GM06990 (cell line): Measurements from ENCODE around the gene FBXO11.

Source experiments
- DNase-seq: peaks from one replicate; pipeline ENCODE4 v3.0.0-alpha.2; 2011; ENCODE audit not compliant: insufficient read length; ENCODE audit errors: extremely low read depth
- H3K27me3 ChIP-seq: replicated peaks from 2 replicates; pipeline ENCODE4 v1.6.0; 2011; ENCODE audit warnings: low read length; ENCODE audit not compliant: control insufficient read depth, insufficient read depth
- H3K36me3 ChIP-seq: 2 replicates; pipeline ENCODE4 v1.5.1; 2011; ENCODE audit warnings: low read length; ENCODE audit not compliant: control insufficient read depth, insufficient read depth
- H3K4me3 ChIP-seq: replicated peaks from 2 replicates; pipeline ENCODE4 v1.5.1; 2011; ENCODE audit warnings: low read depth, mild to moderate bottlenecking, control low read depth, low read length
- CTCF ChIP-seq: IDR thresholded peaks from 2 replicates; pipeline ENCODE4 v1.5.1; 2011; ENCODE audit warnings: low read length, control low read depth, mild to moderate bottlenecking, inconsistent platforms; ENCODE audit not compliant: insufficient read depth, poor library complexity, severe bottlenecking

FBXO11 gene

GRCh38 chr2:47819834-47820233 lies 86.5 kb downstream of the FBXO11 start:
- no peak for DNase-seq
- peaks cover 12% of the 10 kb centered on the region for H3K36me3 ChIP-seq
- H3K27me3 ChIP-seq, result no peaks in the 10 kb centered on the region
- H3K4me3 ChIP-seq, result no peak overlapping the region
- TF ChIP-seq CTCF, result no peak

- Histone ChIP-seq H3K4me3 (no peak overlapping the region), H3K27me3 (no peaks in the 10 kb centered on the region), H3K36me3 (peaks cover 12% of the 10 kb centered on the region)
- no peak for TF ChIP-seq CTCF
- DNase-seq, result no peak
Observed at GRCh38 chr2:47818777-47819176, 87.5 kb downstream of the FBXO11 start.

- H3K36me3 ChIP-seq, result peaks cover 8% of the 10 kb centered on the region
- TF ChIP-seq CTCF, result no peak
- DNase-seq, result peak; percentile 13
- no peak overlapping the region for H3K4me3 ChIP-seq
- no peaks in the 10 kb centered on the region for H3K27me3 ChIP-seq
Observed at GRCh38 chr2:47815764-47816163, 90.5 kb downstream of the FBXO11 start.

- no peak for DNase-seq
- peaks cover 10% of the 10 kb centered on the region for H3K36me3 ChIP-seq
- TF ChIP-seq CTCF, result no peak
Observed at GRCh38 chr2:47811668-47812067, 94.6 kb downstream of the FBXO11 start.

GRCh38 chr2:47810850-47811249 lies 95.4 kb downstream of the FBXO11 start:
- H3K4me3 ChIP-seq, result no peak overlapping the region
- no peaks in the 10 kb centered on the region for H3K27me3 ChIP-seq
- no peak for TF ChIP-seq CTCF
- no peak for DNase-seq
- peaks cover 9% of the 10 kb centered on the region for H3K36me3 ChIP-seq

More at GRCh38 chr2:47811668-47812067, 94.6 kb downstream of the FBXO11 start:
- Histone ChIP-seq H3K27me3 (no peaks in the 10 kb centered on the region), H3K4me3 (no peak overlapping the region)

- H3K36me3 ChIP-seq, result peaks cover 5% of the 10 kb centered on the region; the same call in 1 of the 2 replicates
- DNase-seq, result no peak
- H3K27me3 ChIP-seq, result no peaks in the 10 kb centered on the region
- no peak overlapping the region for H3K4me3 ChIP-seq
- no peak for TF ChIP-seq CTCF
Observed at GRCh38 chr2:47809903-47810302, 96.4 kb downstream of the FBXO11 start.
